DOHH2 (cell line): ENCODE data around the gene WRNIP1.

ENCODE experiments used
- H3F3A ChIP-seq: fragments of 200-600 bp; sonication (generic), shearing (Covaris generic); 2 replicates; pipeline ENCODE4 v1.6.0; 2016; ENCODE audit warnings: antibody characterized with exemption, mild to moderate bottlenecking; ENCODE audit not compliant: control insufficient read depth, insufficient read depth
- H3K27ac ChIP-seq: fragments of 200-600 bp; sonication (generic); 2 replicates; pipeline ENCODE4 v1.5.1; 2014; ENCODE audit warnings: low read depth, mild to moderate bottlenecking, low read length, moderate library complexity
- H3K27me3 ChIP-seq: fragments of 200-600 bp; sonication (generic); 2 replicates; pipeline ENCODE4 v1.6.1; 2014; ENCODE audit warnings: mild to moderate bottlenecking, low read length, mixed read lengths; ENCODE audit not compliant: control insufficient read depth
- H3K36me3 ChIP-seq: fragments of 200-600 bp; sonication (generic); 2 replicates; pipeline ENCODE4 v1.6.1; 2014; ENCODE audit warnings: mild to moderate bottlenecking, low read length, moderate library complexity, mixed read lengths; ENCODE audit not compliant: control insufficient read depth
- H3K4me1 ChIP-seq: fragments of 200-600 bp; sonication (generic); 2 replicates; pipeline ENCODE4 v1.6.1; 2014; ENCODE audit warnings: mild to moderate bottlenecking, low read length, mixed read lengths; ENCODE audit not compliant: control insufficient read depth
- H3K4me2 ChIP-seq: fragments of 200-600 bp; sonication (generic); 2 replicates; pipeline ENCODE4 v1.6.0; 2014; ENCODE audit warnings: mild to moderate bottlenecking, low read length, moderate library complexity
- H3K4me3 ChIP-seq: fragments of 200-600 bp; sonication (generic); 2 replicates; pipeline ENCODE4 v1.5.1; 2014; ENCODE audit warnings: mild to moderate bottlenecking, low read length, mixed read lengths
- H3K79me2 ChIP-seq: fragments of 200-600 bp; sonication (generic); 2 replicates; pipeline ENCODE4 v1.6.1; 2014; ENCODE audit warnings: mild to moderate bottlenecking, low read length, mixed read lengths; ENCODE audit not compliant: control insufficient read depth
- H3K9me2 ChIP-seq: fragments of 200-600 bp; sonication (generic); replicated peaks from 2 replicates; pipeline ENCODE4 v1.6.1; 2014; ENCODE audit warnings: mild to moderate bottlenecking, low read length, mixed read lengths; ENCODE audit not compliant: control insufficient read depth
- H3K9me3 ChIP-seq: fragments of 200-600 bp; sonication (generic); 2 replicates; pipeline ENCODE4 v1.6.1; 2014; ENCODE audit warnings: antibody characterized with exemption, low read length, mixed read lengths; ENCODE audit not compliant: control insufficient read depth, insufficient read depth
- H4K20me1 ChIP-seq: fragments of 200-600 bp; sonication (generic); 2 replicates; pipeline ENCODE4 v1.6.0; 2014; ENCODE audit warnings: low read depth, mild to moderate bottlenecking, antibody characterized with exemption, low read length, moderate library complexity; ENCODE audit not compliant: control insufficient read depth, insufficient read depth
- CTCF ChIP-seq: fragments of 200-600 bp; sonication (generic); IDR thresholded peaks from one replicate; pipeline ENCODE4 v1.5.1; 2014; ENCODE audit warnings: antibody characterized with exemption, mild to moderate bottlenecking, low read depth, low read length; ENCODE audit not compliant: poor library complexity, severe bottlenecking
- EZH2phosphoT487 ChIP-seq: fragments of 200-600 bp; sonication (generic); IDR thresholded peaks from 2 replicates; pipeline ENCODE4 v1.6.1; 2017; ENCODE audit warnings: borderline replicate concordance, mild to moderate bottlenecking, antibody characterized with exemption, low read length, moderate library complexity, mixed read lengths

The WRNIP1 gene

GRCh38 chr6:2821554-2821953 lies 56.4 kb downstream of the WRNIP1 start:
- H3K4me1 ChIP-seq, result no peaks in the 10 kb centered on the region
- no peaks in the 10 kb centered on the region for H3K79me2 ChIP-seq

GRCh38 chr6:2823104-2823850 lies 58.1 kb downstream of the WRNIP1 start:
- H3K4me2 ChIP-seq, result no peak overlapping the region
- no peaks in the 10 kb centered on the region for H3K9me2 ChIP-seq
- H3K27ac ChIP-seq, result no peak overlapping the region
- peaks cover 2% of the 10 kb centered on the region; the same call in 1 of the 2 replicates for H3K27me3 ChIP-seq
- H3F3A ChIP-seq, result no peaks in the 10 kb centered on the region; the same call in 1 of the 2 replicates
- H4K20me1 ChIP-seq, result no peaks in the 10 kb centered on the region
- H3K9me3 ChIP-seq, result no peaks in the 10 kb centered on the region
- no peaks in the 10 kb centered on the region for H3K4me1 ChIP-seq
- no peak overlapping the region for H3K4me3 ChIP-seq
- H3K79me2 ChIP-seq, result no peaks in the 10 kb centered on the region
- TF ChIP-seq EZH2phosphoT487 (no peak), CTCF (no peak)
- H3K36me3 ChIP-seq, result no peaks in the 10 kb centered on the region

More at GRCh38 chr6:2821554-2821953, 56.4 kb downstream of the WRNIP1 start:
- no peak overlapping the region for H3K4me2 ChIP-seq
- H3K27ac ChIP-seq, result no peak overlapping the region
- H3F3A ChIP-seq, result no peaks in the 10 kb centered on the region
- no peak for TF ChIP-seq CTCF
- peaks cover 3% of the 10 kb centered on the region; the same call in 1 of the 2 replicates for H3K27me3 ChIP-seq
- no peaks in the 10 kb centered on the region for H3K9me2 ChIP-seq
- H3K9me3 ChIP-seq, result 0 out of 2 replicates have a peak, but pooled peaks cover 4% of the 10 kb centered on the region
- no peak overlapping the region for H3K4me3 ChIP-seq
- H3K36me3 ChIP-seq, result no peaks in the 10 kb centered on the region
- no peaks in the 10 kb centered on the region for H4K20me1 ChIP-seq

GRCh38 chr6:2826131-2826530 lies 60.9 kb downstream of the WRNIP1 start:
- H3K27me3 ChIP-seq, result no peaks in the 10 kb centered on the region
- no peak overlapping the region for H3K27ac ChIP-seq
- H3K4me1 ChIP-seq, result no peaks in the 10 kb centered on the region
- H3K36me3 ChIP-seq, result no peaks in the 10 kb centered on the region
- no peaks in the 10 kb centered on the region for H4K20me1 ChIP-seq
- no peak overlapping the region for H3K4me2 ChIP-seq
- TF ChIP-seq CTCF (no peak), EZH2phosphoT487 (no peak)
- no peaks in the 10 kb centered on the region for H3K9me2 ChIP-seq
- peaks cover 7% of the 10 kb centered on the region for H3F3A ChIP-seq
- no peaks in the 10 kb centered on the region for H3K9me3 ChIP-seq
- no peak overlapping the region for H3K4me3 ChIP-seq
- H3K79me2 ChIP-seq, result no peaks in the 10 kb centered on the region
